NCI-H2227 (cell line): ENCODE results near the gene RASA3.

Experiments
- DNase-seq: peaks from one replicate; lab custom pipeline; 2025; ENCODE audit not compliant: unreplicated experiment; lab: John Stamatoyannopoulos, UW

RASA3 gene

GRCh38 chr13:114069376-114070097 is 62.9 kb downstream of the RASA3 start:
- no peak for DNase-seq

DNA sequence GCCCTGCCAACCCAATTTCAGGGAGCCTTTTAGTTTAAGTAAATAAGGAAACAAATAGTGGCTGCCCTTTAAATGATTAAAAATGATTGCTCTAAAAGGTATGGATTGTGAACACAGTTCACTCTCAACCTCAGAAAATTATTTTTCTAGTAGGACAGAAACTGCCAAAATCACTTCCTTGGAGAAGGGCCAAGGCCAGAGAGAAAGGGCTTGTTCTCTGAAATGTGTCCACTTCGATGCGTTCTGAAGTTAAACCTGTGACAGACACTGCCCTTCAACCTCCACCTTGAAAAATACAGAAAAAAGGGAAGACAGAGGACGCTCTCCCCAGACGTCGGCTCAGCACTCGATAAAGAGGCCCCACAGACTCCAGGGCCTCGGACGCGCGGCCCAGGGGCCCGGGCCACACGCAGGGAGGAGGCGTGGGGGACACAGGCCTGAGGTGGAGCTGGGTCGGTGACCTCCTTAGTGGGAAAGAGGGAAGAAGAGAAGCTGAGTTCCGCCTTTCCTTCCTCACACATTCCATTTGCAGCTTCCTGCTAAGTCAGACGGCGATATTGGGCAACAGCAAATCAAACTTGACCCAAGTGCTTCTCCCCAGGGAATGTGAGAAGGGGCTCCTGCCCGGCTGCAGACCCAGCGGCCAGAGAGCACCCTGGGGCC is 63.6 kb downstream of the RASA3 start:
- no peak for DNase-seq

GRCh38 chr13:114067886-114068651 is 64.4 kb downstream of the RASA3 start:
- no peak for DNase-seq

DNA sequence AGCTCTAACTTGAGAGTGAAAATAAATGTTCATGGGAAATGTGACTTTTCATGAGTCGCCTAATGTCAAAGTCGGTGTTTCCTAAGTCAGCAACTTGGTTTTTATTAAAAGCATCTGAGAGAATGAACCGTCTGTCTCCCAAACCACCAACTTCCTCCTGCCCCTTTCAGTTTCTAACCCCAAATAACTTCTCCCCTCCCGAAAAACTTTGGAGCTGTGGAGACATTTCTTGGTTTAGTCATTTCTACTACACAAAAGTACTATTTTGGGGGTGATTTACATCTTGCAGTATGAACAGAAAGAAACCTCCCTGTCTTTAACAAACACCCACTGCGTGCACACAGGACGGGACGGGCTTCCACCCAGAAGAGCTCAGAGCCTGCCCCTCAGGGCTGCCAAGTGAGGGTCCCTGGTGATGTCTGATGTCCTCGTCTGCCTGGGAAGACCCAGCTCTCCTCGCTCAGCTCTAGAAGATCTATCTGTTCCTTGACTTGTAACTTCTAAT is 65.0 kb downstream of the RASA3 start:
- DNase-seq, result no peak

DNA sequence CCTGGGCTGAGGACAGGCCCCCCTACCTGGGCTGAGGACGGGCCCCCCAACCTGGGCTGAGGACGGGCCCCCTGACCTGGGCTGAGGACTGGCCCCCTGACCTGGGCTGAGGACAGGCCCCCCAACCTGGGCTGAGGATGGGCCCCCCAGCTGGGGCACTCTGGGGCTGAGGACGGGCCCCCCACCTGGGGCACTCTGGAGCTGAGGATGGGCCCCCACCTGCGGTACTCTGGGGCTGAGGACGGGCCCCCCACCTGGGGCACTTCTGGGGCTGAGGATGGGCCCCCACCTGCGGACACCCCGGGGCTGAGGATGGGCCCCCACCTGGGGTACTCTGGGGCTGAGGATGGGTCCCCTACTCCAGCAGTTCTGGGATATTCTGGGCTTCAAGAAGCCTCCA is 65.5 kb downstream of the RASA3 start:
- DNase-seq, result no peak

DNA sequence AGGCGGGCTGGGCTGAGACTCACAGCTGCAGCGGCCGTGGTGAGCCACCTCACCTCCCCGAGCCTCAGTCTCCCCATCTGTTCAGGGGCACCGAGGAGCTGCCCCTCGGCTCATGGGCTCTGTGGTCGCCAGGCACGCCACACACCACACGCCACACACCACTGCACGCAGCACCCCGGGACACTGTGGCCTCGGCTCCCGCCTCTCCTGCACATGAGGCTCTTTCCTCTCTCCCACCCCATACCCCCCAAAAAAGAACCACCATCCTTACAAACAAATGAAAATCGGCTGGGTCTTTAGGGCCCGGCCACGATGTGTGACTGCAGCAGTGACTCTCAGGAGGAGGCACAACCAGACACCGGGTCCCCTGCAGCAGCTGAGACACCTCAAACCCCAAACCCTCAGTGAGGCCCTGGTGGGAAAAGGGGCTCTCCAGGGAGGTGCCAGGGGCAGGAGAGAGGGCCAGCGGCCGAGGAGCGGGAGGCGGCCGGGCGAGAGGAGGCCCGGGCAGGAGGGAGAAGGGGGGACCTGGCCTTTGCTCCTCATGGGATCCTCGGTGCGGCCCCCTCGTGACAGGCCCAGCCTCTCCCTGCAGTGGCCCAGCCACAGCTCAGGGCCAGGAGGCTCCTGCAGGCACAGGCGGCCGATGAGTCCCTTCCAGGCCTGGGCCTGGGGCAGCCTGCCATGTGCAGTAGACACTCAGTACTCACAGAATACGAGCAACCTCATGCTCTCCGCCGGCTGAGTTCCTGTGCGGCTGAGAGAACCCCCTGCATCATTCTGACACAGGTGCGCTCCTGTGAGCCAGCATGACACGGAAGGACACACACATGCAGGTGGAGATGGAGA is 66.3 kb downstream of the RASA3 start:
- no peak for DNase-seq

- DNase-seq, result peak; percentile 74
Measured at GRCh38 chr13:114065141-114065925, 67.1 kb downstream of the RASA3 start.

DNA sequence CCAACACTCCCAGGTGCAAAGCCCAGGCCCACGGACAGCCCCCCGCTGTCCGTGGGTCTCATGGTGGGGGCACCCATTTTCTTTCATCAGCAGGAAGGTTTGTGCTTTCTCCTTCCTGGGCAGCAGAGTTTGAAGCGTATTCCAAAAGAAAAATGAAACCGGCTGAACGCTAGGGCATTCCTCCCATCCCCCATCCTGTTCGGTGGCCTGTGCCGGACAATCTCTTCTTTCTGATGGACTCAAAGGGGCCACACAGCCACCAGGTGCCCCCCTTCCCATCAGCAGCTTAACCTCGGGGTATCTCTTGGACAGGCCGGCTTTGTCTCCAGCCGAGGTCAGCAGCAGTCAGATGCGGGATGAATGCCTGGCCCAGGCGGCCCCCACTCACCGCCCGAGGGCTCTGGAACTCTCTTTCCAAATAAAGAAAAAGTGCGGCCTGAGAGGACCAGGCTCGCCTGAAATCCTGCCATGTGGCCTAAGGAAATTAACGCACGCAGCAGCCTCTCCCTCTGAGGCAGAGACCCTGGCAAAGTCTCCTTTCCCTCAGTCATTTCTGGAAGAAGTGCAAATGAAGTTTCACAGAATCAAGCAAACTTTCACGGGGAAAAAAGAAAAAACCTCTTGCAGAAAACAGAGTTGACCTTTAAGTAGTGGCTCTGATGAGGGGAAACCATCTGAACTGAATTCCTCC is 67.8 kb downstream of the RASA3 start:
- DNase-seq, result peak; percentile 17

GRCh38 chr13:114063545-114064449 is 68.6 kb downstream of the RASA3 start:
- DNase-seq, result no peak

DNA sequence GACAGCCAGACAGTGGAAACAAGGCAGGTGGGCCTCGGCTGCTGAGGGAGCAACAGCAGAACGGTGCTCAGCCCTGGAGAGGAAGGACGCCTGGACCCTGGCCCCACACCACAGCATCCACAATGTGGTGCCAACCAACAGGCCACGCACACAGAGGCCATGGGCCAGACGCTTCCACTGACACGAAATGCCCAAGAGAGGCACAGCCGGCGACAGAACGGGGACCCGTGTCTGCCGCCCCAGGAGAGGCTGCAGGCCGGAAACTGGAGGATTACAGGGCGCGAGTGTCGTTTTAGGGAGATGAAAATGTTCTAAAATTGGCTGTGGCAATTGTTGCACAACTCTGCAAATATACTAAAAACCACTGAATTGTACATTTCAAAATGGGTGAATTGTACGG is 69.7 kb downstream of the RASA3 start:
- no peak for DNase-seq

- no peak for DNase-seq
Measured at GRCh38 chr13:114062341-114062740, 70.1 kb downstream of the RASA3 start.

DNA sequence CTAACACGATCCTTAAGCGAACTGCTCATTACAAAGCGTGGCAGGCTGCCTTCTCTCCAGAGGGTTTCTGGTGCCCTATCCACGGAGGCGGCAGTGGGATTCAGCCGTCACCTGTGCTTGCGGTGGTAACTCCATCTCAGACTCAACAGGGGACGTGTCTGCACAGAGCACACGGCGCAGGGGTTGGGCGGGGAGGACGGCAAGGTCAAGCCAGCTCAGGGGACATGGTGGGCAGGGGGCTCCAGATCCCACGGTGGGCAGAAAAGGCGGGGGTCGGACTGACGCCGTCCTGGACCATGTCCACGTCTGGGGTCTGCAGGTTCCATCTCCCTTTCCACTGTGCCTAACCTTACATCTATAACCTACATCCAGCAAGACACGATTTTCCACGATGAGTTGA is 70.7 kb downstream of the RASA3 start:
- no peak for DNase-seq

DNA sequence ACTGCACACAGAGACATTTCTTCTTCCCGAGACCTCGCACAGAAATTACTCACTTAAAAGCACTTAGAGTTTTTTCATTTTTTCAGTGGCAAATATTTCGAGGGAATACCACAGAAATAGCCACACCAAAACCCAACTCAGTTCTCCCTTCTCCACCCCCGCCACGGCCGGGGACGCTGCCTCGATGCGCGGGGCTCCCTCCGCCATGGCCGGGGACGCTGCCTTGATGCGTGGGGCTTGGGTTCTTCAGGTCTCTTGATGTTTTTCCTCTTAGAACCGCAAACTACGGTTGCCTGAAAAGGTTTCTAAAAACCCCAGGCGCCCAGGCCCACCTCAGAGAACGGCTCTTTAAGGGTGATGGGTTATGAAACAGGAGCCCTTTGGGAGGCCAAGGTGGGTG is 71.4 kb downstream of the RASA3 start:
- no peak for DNase-seq

DNA sequence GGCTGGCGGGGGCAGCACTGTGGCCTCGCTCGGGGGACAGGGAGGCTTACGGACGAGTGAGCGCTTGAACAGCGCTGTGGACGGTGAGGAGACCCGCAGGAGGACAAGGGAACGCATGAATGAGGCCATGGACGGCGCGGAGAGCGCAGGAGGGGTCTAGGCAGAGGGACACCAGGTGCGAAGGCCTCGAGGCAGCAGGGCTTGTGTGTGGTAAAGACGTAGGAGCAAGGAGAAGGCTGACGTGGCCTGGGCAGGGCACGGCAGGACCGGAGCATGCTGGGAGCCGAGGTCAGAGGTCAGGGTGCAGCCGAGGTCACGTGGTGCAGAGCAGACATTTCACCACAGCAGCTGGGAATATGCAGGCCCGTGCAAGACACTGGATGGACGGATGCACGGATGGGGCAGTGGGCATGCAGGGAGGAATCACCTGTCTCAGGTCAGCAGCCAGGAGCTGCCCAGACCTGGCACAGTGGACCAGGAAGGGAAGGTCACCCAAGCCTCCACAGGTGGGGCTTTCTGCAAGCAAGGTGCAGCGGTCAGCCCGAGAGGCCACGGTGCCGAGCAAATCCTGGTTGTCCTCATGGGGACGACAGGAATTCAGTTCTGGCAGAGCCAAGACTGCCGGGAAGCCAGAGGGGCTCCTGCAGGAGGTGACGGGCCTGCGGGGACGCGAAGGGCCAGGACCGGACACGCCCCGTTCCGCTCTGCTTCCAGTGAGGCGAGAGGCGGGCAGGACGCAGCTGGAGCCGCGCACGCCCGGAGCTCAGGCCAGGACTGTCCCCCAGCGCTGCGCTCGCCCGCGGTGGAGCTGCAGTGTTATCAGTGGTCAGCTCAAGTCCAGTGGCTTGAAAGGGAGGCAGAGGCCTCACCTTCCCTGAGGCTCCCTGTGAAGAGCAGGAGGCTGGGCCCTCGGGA is 72.2 kb downstream of the RASA3 start:
- no peak for DNase-seq

DNA sequence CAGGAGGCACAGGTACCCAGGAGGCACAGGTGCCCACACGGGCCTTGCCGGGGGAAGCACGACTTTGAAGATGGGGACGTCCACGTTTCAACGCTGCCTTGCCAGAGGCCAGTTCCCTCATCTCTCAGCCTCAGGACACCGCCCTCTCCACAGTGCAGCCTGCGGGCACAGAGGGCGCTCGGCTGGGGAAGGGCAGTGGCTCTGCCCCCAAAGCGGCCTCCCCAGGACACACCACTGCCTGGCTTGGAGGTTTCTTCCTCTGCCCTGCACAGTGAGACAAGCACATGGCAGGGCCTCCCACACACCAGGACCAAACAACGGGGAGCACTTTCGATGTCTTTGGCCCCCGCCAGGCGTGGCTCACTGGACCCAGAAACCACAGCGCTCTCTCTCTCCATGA is 73.0 kb downstream of the RASA3 start:
- no peak for DNase-seq

- no peak for DNase-seq
Measured at GRCh38 chr13:114058051-114058867, 74.2 kb downstream of the RASA3 start.
